ENCODE measurements around the gene NLGN3.

GRCh38 chrX:71095981-71096759 is 48.5 kb upstream of the NLGN3 start:
- TF ChIP-seq CTCF (IDR thresholded peaks at IDR 0.05; ENCODE audit: low read length) = no peak
- no peak for TF ChIP-seq EZH2 (optimal IDR thresholded peaks at IDR 0.05; ENCODE audit: low read depth, low read length)
- TF ChIP-seq EZH2phosphoT487 (IDR thresholded peaks at IDR 0.05; ENCODE audit: low read length) = no peak

All from MM.1S (cell line).